ENCODE results near the gene GLRX3. TPM values are rescaled to one million over a fixed set of nuclear protein-coding genes. Genes with fewer than 3 reads are reported as not detected.

GLRX3 gene
- total RNA-seq, 1 experiment from 2014 or later: 98.1 TPM

DNA sequence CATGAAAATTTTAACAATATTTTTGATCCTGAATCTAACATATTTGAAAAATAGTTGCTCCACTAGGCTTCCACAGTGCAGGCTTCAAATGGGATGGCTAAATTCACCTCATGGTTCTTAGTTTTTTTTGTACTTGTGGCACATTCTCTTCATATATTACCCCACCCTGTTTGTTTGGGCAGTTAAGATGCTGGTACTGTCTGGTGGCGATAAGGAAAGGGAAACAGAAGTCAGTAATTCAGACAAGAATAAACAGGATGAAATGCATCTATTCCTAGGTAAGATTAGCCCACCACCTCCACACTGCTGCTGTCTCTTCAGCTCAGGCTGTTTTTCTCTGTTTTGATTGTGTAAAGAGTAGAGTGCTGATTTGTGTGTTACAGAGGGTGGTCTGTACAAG lies 44.2 kb downstream of the GLRX3 start:
- H3K9me2 ChIP-seq (replicated peaks; ENCODE audit: low read length): no peaks in the 10 kb centered on the region
- ChIA-PET CTCF (no interaction called here), POLR2A (ENCODE audit: unreplicated experiment) (no interaction called here)
- no peaks in the 10 kb centered on the region for H3F3A ChIP-seq (ENCODE audit: low read length, unreplicated experiment)
- H3K79me2 ChIP-seq (ENCODE audit: low read length): no peaks in the 10 kb centered on the region
- TF ChIP-seq EZH2 (IDR thresholded peaks at IDR 0.05; ENCODE audit: low read length, unreplicated experiment): no peak
- TF ChIP-seq, protein P1, sequence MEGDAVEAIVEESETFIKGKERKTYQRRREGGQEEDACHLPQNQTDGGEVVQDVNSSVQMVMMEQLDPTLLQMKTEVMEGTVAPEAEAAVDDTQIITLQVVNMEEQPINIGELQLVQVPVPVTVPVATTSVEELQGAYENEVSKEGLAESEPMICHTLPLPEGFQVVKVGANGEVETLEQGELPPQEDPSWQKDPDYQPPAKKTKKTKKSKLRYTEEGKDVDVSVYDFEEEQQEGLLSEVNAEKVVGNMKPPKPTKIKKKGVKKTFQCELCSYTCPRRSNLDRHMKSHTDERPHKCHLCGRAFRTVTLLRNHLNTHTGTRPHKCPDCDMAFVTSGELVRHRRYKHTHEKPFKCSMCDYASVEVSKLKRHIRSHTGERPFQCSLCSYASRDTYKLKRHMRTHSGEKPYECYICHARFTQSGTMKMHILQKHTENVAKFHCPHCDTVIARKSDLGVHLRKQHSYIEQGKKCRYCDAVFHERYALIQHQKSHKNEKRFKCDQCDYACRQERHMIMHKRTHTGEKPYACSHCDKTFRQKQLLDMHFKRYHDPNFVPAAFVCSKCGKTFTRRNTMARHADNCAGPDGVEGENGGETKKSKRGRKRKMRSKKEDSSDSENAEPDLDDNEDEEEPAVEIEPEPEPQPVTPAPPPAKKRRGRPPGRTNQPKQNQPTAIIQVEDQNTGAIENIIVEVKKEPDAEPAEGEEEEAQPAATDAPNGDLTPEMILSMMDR (conservative IDR thresholded peaks at IDR 0.05; ENCODE audit: low read depth, low read length): no peak
- TF ChIP-seq EZH2phosphoT487 (IDR thresholded peaks at IDR 0.05; ENCODE audit: borderline replicate concordance, low read length): no peak
- no TSS peak for BruUV-seq (replicated peaks)
- peaks cover 23% of the 10 kb centered on the region for H3K36me3 ChIP-seq (ENCODE audit: low read depth, low read length)
- H3K9ac ChIP-seq (ENCODE audit: low read length): no peak overlapping the region
- H3K27ac ChIP-seq (ENCODE audit: low read length): no peak overlapping the region
- H2AFZ ChIP-seq (ENCODE audit: low read length): no peak overlapping the region
- H3K27me3 ChIP-seq (ENCODE audit: low read length): no peaks in the 10 kb centered on the region
- ATAC-seq (no peak), DNase-seq (no peak)
- H3K4me3 ChIP-seq (ENCODE audit: low read length): no peak overlapping the region
- H3K4me2 ChIP-seq (ENCODE audit: low read length): no peak overlapping the region
- no peaks in the 10 kb centered on the region for H3K4me1 ChIP-seq (ENCODE audit: insufficient read depth, low read length)
- intact Hi-C loops (cut with micrococcal nuclease): no loop called here
- no peaks in the 10 kb centered on the region for H3K9me3 ChIP-seq (ENCODE audit: low read length)
- no peaks in the 10 kb centered on the region for H4K20me1 ChIP-seq (ENCODE audit: low read length)

DNA sequence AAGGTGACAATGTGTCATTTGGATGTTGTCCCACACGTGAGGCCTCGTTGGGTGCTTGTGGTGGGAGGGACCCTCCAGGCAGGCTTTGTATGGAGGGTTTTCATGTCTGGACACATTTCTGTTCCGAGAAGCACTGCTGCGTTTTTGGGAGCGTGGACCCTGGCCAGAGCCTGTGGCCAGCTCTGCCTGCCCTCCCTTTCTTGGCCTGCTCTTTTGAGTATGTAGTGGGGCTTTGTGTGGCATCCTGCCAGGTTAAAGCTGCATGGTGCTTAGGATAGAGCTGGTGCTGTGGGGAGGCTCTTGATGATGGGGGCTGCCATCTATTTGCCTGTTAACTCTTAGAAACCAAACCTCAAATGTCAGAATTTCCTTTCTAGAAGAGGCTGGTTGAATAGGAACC lies 45.7 kb downstream of the GLRX3 start:
- intact Hi-C loops (cut with micrococcal nuclease): no loop called here
- no peaks in the 10 kb centered on the region for H3K9me3 ChIP-seq (ENCODE audit: low read length)
- no peak overlapping the region for H3K4me3 ChIP-seq (ENCODE audit: low read length)
- DNase-seq (no peak), ATAC-seq (no peak)
- no peaks in the 10 kb centered on the region for H3K4me1 ChIP-seq (ENCODE audit: insufficient read depth, low read length)
- no peaks in the 10 kb centered on the region for H3K27me3 ChIP-seq (ENCODE audit: low read length)
- H3K4me2 ChIP-seq (ENCODE audit: low read length): no peak overlapping the region
- no peaks in the 10 kb centered on the region for H3K9me2 ChIP-seq (replicated peaks; ENCODE audit: low read length)
- ChIA-PET POLR2A (ENCODE audit: unreplicated experiment) (no interaction called here), CTCF (interaction anchor here (0.5 kb wide), 1 partner anchor 211 kb away, joined by 3 read pairs; no protein-coding TSS in a partner anchor)
- H3K27ac ChIP-seq (ENCODE audit: low read length): no peak overlapping the region
- TF ChIP-seq EZH2 (IDR thresholded peaks at IDR 0.05; ENCODE audit: low read length, unreplicated experiment) (no peak), EZH2phosphoT487 (IDR thresholded peaks at IDR 0.05; ENCODE audit: borderline replicate concordance, low read length) (no peak)
- TF ChIP-seq, protein P1 (conservative IDR thresholded peaks at IDR 0.05; ENCODE audit: low read depth, low read length): no peak
- no peaks in the 10 kb centered on the region for H3F3A ChIP-seq (ENCODE audit: low read length, unreplicated experiment)
- no peaks in the 10 kb centered on the region for H4K20me1 ChIP-seq (ENCODE audit: low read length)
- no TSS peak for BruUV-seq (replicated peaks)
- H2AFZ ChIP-seq (ENCODE audit: low read length): no peak overlapping the region
- no peaks in the 10 kb centered on the region for H3K79me2 ChIP-seq (ENCODE audit: low read length)
- H3K9ac ChIP-seq (ENCODE audit: low read length): no peak overlapping the region
- H3K36me3 ChIP-seq (ENCODE audit: low read depth, low read length): peaks cover 22% of the 10 kb centered on the region

DNA sequence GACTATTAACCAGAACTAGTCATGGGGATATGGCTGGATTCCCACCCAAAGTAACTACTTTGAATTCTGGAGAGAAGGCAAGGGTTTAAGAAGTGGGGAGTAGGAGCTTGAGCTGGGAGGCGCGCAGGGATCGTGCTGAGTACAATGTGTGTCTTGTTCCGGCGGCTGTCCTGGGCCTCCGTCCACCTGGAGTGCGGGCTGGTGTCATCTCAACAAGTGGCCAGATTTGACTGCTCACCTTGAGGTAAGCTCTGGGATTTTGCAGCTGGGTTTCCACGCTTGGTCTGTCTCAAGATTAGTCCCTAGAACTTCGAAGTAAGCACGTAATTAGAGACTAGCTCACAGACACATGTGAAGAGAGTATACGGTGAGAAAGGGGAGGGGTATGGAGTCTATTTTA lies 49.4 kb downstream of the GLRX3 start:
- Histone ChIP-seq H4K20me1 (ENCODE audit: low read length) (no peaks in the 10 kb centered on the region), H3K4me3 (ENCODE audit: low read length) (no peak overlapping the region), H3K36me3 (ENCODE audit: low read depth, low read length) (peaks cover 9% of the 10 kb centered on the region; the same call in 1 of the 2 replicates), H3K9me2 (replicated peaks; ENCODE audit: low read length) (no peaks in the 10 kb centered on the region), H3K4me2 (ENCODE audit: low read length) (no peak overlapping the region), H3K9ac (ENCODE audit: low read length) (no peak overlapping the region), H2AFZ (ENCODE audit: low read length) (no peak overlapping the region), H3K27ac (ENCODE audit: low read length) (no peak overlapping the region), H3K79me2 (ENCODE audit: low read length) (no peaks in the 10 kb centered on the region), H3F3A (ENCODE audit: low read length, unreplicated experiment) (no peaks in the 10 kb centered on the region), H3K27me3 (ENCODE audit: low read length) (no peaks in the 10 kb centered on the region), H3K4me1 (ENCODE audit: insufficient read depth, low read length) (no peaks in the 10 kb centered on the region), H3K9me3 (ENCODE audit: low read length) (no peaks in the 10 kb centered on the region)
- ATAC-seq: no peak
- BruUV-seq (replicated peaks): no TSS peak
- intact Hi-C loops (cut with micrococcal nuclease): no loop called here
- DNase-seq: no peak
- POLR2A ChIA-PET (ENCODE audit: unreplicated experiment): no interaction called here
- CTCF ChIA-PET: no interaction called here
- TF ChIP-seq EZH2 (IDR thresholded peaks at IDR 0.05; ENCODE audit: low read length, unreplicated experiment) (no peak), EZH2phosphoT487 (IDR thresholded peaks at IDR 0.05; ENCODE audit: borderline replicate concordance, low read length) (no peak)
- TF ChIP-seq, protein P1 (conservative IDR thresholded peaks at IDR 0.05; ENCODE audit: low read depth, low read length): no peak

Measured in PC-3 (cell line).